NCI-H510A treated with DMSO at 0.1 percent for 48 hours (cell line): ENCODE measurements around the gene SLFN11.
"Not testable (repeated sequence)": the region's sequence is repeated elsewhere in the genome, so short reads cannot be mapped to it uniquely, and the experiment has no call there.

Source experiments
- DNase-seq: peaks from one replicate; lab custom pipeline; 2025; lab: John Stamatoyannopoulos, UW

The SLFN11 gene, protein sequence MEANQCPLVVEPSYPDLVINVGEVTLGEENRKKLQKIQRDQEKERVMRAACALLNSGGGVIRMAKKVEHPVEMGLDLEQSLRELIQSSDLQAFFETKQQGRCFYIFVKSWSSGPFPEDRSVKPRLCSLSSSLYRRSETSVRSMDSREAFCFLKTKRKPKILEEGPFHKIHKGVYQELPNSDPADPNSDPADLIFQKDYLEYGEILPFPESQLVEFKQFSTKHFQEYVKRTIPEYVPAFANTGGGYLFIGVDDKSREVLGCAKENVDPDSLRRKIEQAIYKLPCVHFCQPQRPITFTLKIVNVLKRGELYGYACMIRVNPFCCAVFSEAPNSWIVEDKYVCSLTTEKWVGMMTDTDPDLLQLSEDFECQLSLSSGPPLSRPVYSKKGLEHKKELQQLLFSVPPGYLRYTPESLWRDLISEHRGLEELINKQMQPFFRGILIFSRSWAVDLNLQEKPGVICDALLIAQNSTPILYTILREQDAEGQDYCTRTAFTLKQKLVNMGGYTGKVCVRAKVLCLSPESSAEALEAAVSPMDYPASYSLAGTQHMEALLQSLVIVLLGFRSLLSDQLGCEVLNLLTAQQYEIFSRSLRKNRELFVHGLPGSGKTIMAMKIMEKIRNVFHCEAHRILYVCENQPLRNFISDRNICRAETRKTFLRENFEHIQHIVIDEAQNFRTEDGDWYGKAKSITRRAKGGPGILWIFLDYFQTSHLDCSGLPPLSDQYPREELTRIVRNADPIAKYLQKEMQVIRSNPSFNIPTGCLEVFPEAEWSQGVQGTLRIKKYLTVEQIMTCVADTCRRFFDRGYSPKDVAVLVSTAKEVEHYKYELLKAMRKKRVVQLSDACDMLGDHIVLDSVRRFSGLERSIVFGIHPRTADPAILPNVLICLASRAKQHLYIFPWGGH

DNA sequence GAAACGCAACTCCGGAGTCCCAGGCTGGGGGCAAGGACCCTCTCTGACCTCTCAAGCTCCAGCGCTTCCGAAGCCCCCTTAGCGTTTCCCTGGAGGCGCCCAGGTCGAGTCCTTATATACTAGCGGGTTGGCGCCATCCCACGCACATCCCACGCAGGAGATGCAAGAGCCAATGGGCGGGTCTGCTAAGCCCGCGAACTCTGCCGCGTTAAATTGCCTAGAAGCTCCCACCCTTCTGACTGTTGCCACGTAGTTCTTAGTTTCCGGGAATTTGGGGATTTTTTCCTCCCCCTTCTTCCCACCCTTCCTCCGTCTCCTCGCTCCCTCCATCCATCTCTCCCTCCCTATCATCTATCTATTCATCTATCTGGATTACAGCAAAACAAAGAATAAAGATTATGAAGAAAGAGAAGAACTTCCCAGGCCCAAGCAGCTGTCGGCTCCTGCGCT, at the start of gene SLFN11:
TSS of gene SLFN11 (minus strand) at position 88 of the 450 bp plus-strand sequence. CDS start 9,814 bp downstream, outside the sequence.
- no peak for DNase-seq

GRCh38 chr17:35421069-35421468, 47.6 kb upstream of the SLFN11 start:
- not testable (repeated sequence) for DNase-seq

- no peak for DNase-seq
Observed at GRCh38 chr17:35416659-35417058, 43.2 kb upstream of the SLFN11 start.

DNA sequence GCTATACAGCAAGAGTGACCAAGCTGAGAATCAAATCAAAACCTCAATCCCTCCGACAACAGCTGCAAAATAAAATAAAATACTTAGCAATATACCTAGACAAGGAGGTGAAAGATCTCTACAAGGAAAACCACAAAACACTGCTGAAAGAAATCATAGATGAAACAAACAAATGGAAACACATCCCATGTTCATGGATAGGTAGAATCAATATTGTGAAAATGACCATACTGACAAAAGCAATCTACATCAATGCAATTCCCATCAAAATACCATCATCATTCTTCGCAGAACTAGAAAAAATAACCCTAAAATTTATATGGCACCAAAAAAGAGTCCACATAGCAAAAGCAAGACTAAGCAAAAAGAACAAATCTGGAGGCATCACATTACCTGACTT, 41.3 kb upstream of the SLFN11 start:
- DNase-seq, result not testable (repeated sequence)

- no peak for DNase-seq
Observed at GRCh38 chr17:35414247-35414646, 40.8 kb upstream of the SLFN11 start.

- no peak for DNase-seq
Observed at GRCh38 chr17:35407531-35407930, 34.1 kb upstream of the SLFN11 start.

DNA sequence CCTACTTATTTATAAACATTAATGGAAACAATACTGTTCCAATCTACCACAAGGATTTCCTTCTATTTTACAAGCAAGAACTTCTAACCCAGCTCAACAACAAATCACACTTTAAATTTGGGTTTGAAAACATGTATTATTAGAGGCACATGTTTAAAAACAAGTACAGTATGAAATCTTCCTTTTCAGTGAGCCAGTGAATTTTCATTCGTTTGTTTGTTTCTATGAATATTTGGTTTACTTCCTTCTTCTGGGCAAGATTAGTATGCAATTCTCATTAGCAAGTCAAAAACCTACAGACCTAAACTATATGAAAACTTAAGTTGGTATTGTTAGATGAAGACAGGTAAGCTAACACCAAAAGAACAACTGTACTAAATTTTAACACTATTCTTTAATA, 33.1 kb upstream of the SLFN11 start:
- DNase-seq, result no peak

- no peak for DNase-seq
Observed at GRCh38 chr17:35404360-35404759, 30.9 kb upstream of the SLFN11 start.

DNA sequence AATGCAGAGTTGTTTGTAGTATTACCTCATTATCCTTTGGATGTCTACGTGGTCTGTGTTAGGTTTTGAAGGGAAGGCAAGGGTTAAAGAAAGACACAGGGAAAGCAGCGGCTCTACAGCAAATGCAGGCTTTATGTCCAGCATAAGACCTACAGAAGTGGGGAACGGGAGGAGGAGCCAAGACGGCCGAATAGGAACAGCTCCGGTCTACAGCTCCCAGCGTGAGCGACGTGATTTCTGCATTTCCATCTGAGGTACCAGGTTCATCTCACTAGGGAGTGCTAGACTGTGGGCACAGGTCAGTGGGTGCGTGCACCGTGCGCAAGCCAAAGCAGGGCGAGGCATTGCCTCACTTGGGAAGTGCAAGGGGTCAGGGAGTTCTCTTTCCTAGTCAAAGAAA, 20.4 kb upstream of the SLFN11 start:
- DNase-seq, result not testable (repeated sequence)

GRCh38 chr17:35390663-35391062, 17.2 kb upstream of the SLFN11 start:
- no peak for DNase-seq

- DNase-seq, result no peak
Observed at GRCh38 chr17:35390156-35390555, 16.7 kb upstream of the SLFN11 start.

DNA sequence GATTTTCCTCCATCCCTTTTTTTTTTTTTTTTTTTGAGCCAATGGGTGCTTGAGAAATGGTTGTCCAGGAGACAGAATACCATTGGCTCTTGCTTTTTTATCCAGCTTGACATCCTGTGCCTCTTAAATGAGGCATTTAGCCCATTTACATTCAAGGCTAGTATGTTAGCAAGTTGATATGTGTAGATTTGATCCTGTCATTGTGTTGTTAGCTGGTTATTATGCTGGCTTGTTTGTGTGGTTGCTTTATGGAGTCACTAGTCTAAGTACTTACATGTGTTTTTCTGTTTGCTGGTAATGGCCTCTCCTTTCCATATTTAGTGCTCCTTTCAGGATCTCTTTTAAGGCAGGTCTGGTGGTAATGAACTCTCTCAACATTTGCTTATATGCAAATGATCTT, 14.1 kb upstream of the SLFN11 start:
- DNase-seq, result no peak

DNA sequence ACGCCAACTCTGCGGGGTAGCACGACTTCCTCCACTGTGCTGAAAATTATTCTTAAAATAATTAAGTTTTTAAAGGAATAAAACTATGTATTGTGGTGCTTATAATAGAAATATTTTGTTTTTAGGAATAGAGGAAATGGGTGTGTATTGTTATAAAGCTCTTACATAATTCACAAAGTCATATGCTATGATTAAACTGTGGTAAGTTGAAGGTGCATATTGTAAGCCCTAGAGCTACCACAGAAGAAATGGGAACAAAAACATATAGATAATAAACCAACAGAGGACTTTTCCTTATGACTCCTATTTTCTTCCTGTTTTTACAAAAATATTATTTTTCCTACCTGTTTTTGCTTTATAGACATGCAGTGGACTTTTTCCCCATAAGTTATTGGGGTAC, 4.3 kb upstream of the SLFN11 start:
- no peak for DNase-seq

DNA sequence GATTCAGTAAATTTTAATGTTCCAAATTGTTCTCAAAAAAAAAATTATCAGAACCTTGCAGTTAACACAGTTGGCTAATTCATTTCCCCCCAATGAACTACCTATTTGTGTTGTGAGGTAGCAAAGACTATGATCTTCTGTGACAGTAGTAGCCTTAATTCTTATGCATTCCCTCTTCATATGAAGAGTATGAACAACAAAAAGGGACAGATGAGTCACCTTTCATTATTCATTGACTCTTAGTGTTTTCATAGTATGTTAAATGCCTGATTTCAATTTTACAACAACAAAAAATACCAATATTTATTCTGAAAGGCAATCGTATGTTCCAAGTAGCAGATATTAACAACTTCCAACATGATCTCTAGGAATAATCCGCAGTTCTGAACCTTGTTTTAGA, 3.6 kb upstream of the SLFN11 start:
- no peak for DNase-seq

DNA sequence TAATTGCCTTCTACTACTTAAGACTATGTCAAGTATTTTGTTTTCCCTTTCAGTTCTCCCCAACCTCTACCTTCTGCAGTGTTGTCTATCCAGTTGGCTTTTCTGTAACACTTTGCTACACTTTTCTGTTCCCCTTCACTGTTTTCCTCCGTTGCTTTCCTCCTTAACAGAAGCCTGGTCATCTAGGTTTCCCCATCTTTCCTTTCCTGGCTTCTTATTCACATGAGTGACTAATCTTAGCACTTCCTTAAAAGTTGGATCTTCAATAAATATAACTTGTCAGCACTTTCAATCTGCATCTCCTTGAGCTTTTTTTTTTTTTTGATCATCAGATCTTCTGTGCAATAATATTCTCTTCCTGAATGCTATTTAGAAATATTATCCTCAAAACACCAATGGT, 2.8 kb upstream of the SLFN11 start:
- no peak for DNase-seq

DNA sequence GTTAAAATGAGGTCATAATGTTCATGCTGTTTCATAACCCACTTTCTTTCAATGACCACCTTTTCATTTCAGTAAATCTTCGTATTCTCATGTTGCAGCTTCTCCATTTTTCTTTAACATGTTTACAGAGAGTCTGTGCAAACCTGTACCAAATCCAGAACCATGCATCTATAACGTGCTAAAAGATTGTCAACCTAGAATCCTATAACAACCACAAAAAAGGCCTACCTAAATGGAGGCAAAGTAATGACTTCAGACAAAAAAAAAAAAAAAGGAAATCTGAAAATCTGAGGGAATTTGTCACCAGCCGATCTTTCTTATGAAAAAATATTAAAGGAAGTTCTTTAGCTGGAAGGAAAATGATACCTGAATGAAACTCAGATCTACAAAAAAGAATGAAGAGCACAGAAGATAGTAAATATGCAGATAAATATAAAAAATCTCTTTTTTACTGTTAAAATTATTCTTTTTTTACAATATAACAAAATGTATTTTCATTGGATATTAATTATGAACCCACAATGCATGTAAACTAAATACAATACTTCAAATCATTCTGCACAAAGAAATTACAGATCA, 1.4 kb upstream of the SLFN11 start:
- DNase-seq, result no peak

- DNase-seq, result no peak
Observed at GRCh38 chr17:35373984-35374765, 754 bp upstream of the SLFN11 start.

- no peak for DNase-seq
Observed at GRCh38 chr17:35372846-35373533, 431 bp downstream of the SLFN11 start.

DNA sequence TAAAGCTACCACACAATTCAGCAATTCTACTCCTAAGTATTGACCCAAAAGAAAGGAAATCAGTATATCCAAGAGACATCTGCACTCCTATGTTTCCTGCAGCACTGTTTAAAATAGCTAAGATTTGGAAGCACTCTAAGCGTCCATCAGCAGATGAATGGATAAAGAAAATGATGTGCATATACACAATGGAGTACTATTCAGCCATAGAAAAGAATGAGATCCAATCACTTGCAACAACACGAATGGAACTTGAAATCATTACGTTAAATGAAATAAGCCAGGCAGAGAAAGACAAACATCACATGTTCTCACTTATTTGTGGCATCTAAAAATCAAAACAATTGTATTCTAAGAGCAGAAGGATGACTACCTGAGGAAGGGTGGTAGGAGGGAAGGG, 1.5 kb downstream of the SLFN11 start:
- DNase-seq, result no peak

GRCh38 chr17:35368081-35368830, 5.2 kb downstream of the SLFN11 start:
- DNase-seq, result no peak
